Measurements from ENCODE around the gene MACROH2A1. TPM values are rescaled to one million over a fixed set of nuclear protein-coding genes. Genes with fewer than 3 reads are reported as not detected.

The MACROH2A1 gene
- total and polyA plus RNA-seq, 9 of the 15 experiments (the other 6 are each of a cell fraction or from before 2014, with no cell fraction given): 44.9 to 289 (median 193) TPM

DNA sequence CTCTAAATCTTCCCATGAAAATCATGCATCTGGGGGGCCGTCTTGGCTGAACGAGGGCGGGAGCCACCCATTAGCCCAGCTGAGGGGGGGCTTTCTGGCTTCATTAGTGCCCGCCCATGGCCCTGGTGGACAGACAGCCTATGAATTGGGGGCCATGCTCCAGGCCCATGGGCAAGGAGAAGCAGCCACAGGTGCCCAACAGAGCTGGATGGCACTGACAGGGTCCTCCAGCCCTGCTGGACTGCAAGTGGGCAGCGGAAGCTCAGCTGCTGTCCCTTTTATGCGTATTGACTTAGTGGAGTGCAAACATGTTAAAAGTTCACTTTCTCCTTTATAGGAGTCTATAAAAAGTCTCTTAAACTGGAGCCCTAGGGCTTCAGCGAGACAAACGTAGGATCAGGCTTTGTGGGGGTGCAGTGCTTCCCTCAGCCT, 75.3 kb downstream of the MACROH2A1 start:
- Histone ChIP-seq H3K79me2 (ENCODE audit: control insufficient read depth, insufficient read depth, low read length) (no peaks in the 10 kb centered on the region), H3K9me1 (ENCODE audit: control insufficient read depth, insufficient read depth, low read length) (peaks cover 4% of the 10 kb centered on the region), H3K4me1 (replicated peaks in 1 of 2; ENCODE audit: control insufficient read depth in 2 of 2, insufficient read depth in 2 of 2, low read length in 2 of 2) (peaks cover 6 to 25% of the 10 kb centered on the region in 2 experiments; a peak in 3 of 5 replicates), H3K27me3 (ENCODE audit: control insufficient read depth in 2 of 2, insufficient read depth in 2 of 2, low read length in 2 of 2) (no peaks in the 10 kb centered on the region), H2AFZ (ENCODE audit: low read depth, low read length) (no peak overlapping the region), H3K27ac (ENCODE audit: extremely low read depth, low read depth, low read length) (no peak overlapping the region), H3K9ac (ENCODE audit: insufficient read depth in 1 of 2, low read depth in 2 of 2, low read length in 2 of 2) (no peak overlapping the region), H4K20me1 (replicated peaks; ENCODE audit: control insufficient read depth, insufficient read depth, low read length) (peaks cover 11% of the 10 kb centered on the region; the same call in 1 of the 2 replicates), H3K9me3 (replicated peaks; ENCODE audit: control insufficient read depth, insufficient read depth, low read depth, low read length) (no peaks in the 10 kb centered on the region), H3K36me3 (ENCODE audit: control insufficient read depth, insufficient read depth, low read length) (no peaks in the 10 kb centered on the region), H3K4me2 (ENCODE audit: insufficient read depth, low read length) (no peak overlapping the region), H3K4me3 (no peak overlapping the region)
- FAIRE-seq (no peak), ATAC-seq (no peak), DNase-seq (ENCODE audit: extremely low read depth in 1 of 4, low spot score in 3 of 4) (no peak)
- intact Hi-C loops (cut with micrococcal nuclease): no loop called here
- POLR2A ChIA-PET: interaction anchor here (0.6 to 0.9 kb wide), 2 partner anchors 10 to 417 kb away, joined by 3 to 5 read pairs; no protein-coding TSS in a partner anchor
- 60% methylated on average over 5 of the region's 8 CpGs for WGBS (ENCODE audit: insufficient coverage, low coverage, missing lambda C conversion rate)
- no TSS peak for BruUV-seq (replicated peaks)
- in situ Hi-C loops (cut with MboI): no loop called here
- CTCF ChIA-PET (ENCODE audit: low intra/inter-chr PET ratio): no interaction called here
- TF ChIP-seq FOXA3 (CRISPR knock-in tag; conservative IDR thresholded peaks at IDR 0.05 in 1 of 2, IDR thresholded peaks at IDR 0.05 in 1 of 2) (peak in 1 of 2 experiments; percentile 69; a peak in 1 of 4 replicates), ZNF551 (CRISPR knock-in tag; IDR thresholded peaks at IDR 0.05) (no peak)

DNA sequence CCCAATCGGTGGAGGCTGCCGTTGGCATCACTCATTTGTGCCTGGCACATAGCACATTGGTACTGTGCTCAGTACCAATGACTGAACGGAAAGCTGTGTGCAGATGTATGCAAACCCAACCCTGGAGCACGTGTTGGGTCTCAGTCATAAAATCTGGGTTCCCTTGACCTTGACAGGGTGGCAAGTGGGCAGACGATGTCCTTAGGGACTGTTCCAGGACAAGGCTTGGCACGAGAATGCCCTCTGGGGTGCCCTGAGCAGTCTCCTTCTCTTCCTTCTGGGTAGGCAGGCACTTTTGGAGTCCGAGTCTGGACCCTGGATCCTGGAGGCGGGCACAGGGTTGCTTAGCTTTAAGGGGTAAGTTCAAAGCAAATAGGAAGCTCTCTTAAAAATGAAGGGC, 75.8 kb downstream of the MACROH2A1 start:
- H3K9me1 ChIP-seq (ENCODE audit: control insufficient read depth, insufficient read depth, low read length): peaks cover 4% of the 10 kb centered on the region
- in situ Hi-C loops (cut with MboI): no loop called here
- intact Hi-C loops (cut with micrococcal nuclease): no loop called here
- TF ChIP-seq HDAC2 (IDR thresholded peaks at IDR 0.05) (no peak), IRF2 (CRISPR knock-in tag; IDR thresholded peaks at IDR 0.05) (no peak), ZNF57 (CRISPR knock-in tag; IDR thresholded peaks at IDR 0.05) (no peak), DNMT1 (IDR thresholded peaks at IDR 0.05) (no peak)
- no peak overlapping the region for H3K4me2 ChIP-seq (ENCODE audit: insufficient read depth, low read length)
- H3K9ac ChIP-seq (ENCODE audit: insufficient read depth in 1 of 2, low read depth in 2 of 2, low read length in 2 of 2): no peak overlapping the region
- no peak for ATAC-seq
- WGBS (ENCODE audit: insufficient coverage, low coverage, missing lambda C conversion rate): 36% methylated on average over 8 of the region's 8 CpGs
- no peak overlapping the region for H3K4me3 ChIP-seq
- ChIA-PET CTCF (ENCODE audit: low intra/inter-chr PET ratio) (no interaction called here), POLR2A (interaction anchor here (0.6 kb wide), 1 partner anchor 416 kb away, joined by 3 read pairs; no protein-coding TSS in a partner anchor)
- FAIRE-seq: no peak
- H4K20me1 ChIP-seq (replicated peaks; ENCODE audit: control insufficient read depth, insufficient read depth, low read length): peaks cover 8% of the 10 kb centered on the region; the same call in 1 of the 2 replicates
- no peak overlapping the region for H3K27ac ChIP-seq (ENCODE audit: extremely low read depth, low read depth, low read length)
- no peaks in the 10 kb centered on the region for H3K79me2 ChIP-seq (ENCODE audit: control insufficient read depth, insufficient read depth, low read length)
- no peaks in the 10 kb centered on the region for H3K36me3 ChIP-seq (ENCODE audit: control insufficient read depth, insufficient read depth, low read length)
- H3K9me3 ChIP-seq (replicated peaks; ENCODE audit: control insufficient read depth, insufficient read depth, low read depth, low read length): no peaks in the 10 kb centered on the region
- no peak for DNase-seq (ENCODE audit: extremely low read depth in 1 of 4, low spot score in 3 of 4)
- no TSS peak for BruUV-seq (replicated peaks)
- H3K27me3 ChIP-seq (ENCODE audit: control insufficient read depth in 2 of 2, insufficient read depth in 2 of 2, low read length in 2 of 2): no peaks in the 10 kb centered on the region
- no peak overlapping the region for H2AFZ ChIP-seq (ENCODE audit: low read depth, low read length)
- H3K4me1 ChIP-seq (replicated peaks in 1 of 2; ENCODE audit: control insufficient read depth in 2 of 2, insufficient read depth in 2 of 2, low read length in 2 of 2): peaks cover 6 to 25% of the 10 kb centered on the region in 2 experiments; a peak in 3 of 5 replicates

Data from K562 (cell line).